Body of pancreas (tissue), 4 donors: ENCODE data around the gene CNGB1. TPM values are rescaled to one million over a fixed set of nuclear protein-coding genes. Genes with fewer than 3 reads are reported as not detected.
A peak's percentile ranks its signal among the peaks of the same experiment; 100 is the strongest.

Experiments used
- ATAC-seq: fragments of 150-250 bp; one replicate; pipeline ENCODE4 v1.9.1; 2016
- DNase-seq, 4 donors: peaks; one replicate each; pipeline ENCODE4 v3.0.0-alpha.2; 2019
- H3K27ac ChIP-seq, 4 donors: fragments of 200-600 bp; sonication (generic); 1 replicate in 3 of 4; 2 replicates in 1 of 4; pipeline versions ENCODE4 v1.5.1 to v1.6.1; 2016 to 2019; ENCODE audit warnings: mild to moderate bottlenecking in 1 of 4, mixed read lengths in 1 of 4, moderate library complexity in 1 of 4
- H3K27me3 ChIP-seq, 2 donors: fragments of 200-600 bp; sonication (generic); one replicate each; pipeline ENCODE4 v1.6.0; 2016; ENCODE audit warnings: mild to moderate bottlenecking in 1 of 2
- H3K36me3 ChIP-seq, 2 donors: fragments of 200-600 bp; sonication (generic); replicated peaks in 1 of 2; 2 replicates each; pipeline ENCODE4 v1.5.1; 2016; ENCODE audit warnings: low read depth in 2 of 2; ENCODE audit not compliant: insufficient read depth in 1 of 2
- H3K4me1 ChIP-seq: fragments of 200-600 bp; sonication (generic); one replicate; pipeline ENCODE4 v1.6.0; 2016
- H3K4me3 ChIP-seq, 2 donors: fragments of 200-600 bp; sonication (generic); 1 replicate in 1 of 2; 2 replicates in 1 of 2; pipeline ENCODE4 v1.5.1; 2016 to 2019
- H3K9me3 ChIP-seq, 3 donors: fragments of 200-600 bp; sonication (generic); 1 replicate in 2 of 3; 2 replicates in 1 of 3; pipeline ENCODE4 v1.5.1; 2016
- CTCF ChIP-seq, 7 experiments: fragments of 450-650 bp in 4 of 7; fragments of 200-600 bp in 3 of 7; sonication (generic) in 3 of 7; IDR thresholded peaks; one replicate each; pipeline ENCODE4 v1.5.1; 2016 to 2019; ENCODE audit warnings: antibody characterized with exemption in 7 of 7
- POLR2A ChIP-seq, 3 donors: fragments of 450-650 bp; IDR thresholded peaks; one replicate each; pipeline ENCODE4 v1.6.1; 2016; ENCODE audit warnings: antibody characterized with exemption in 3 of 3, mild to moderate bottlenecking in 2 of 3
- WGBS, 2 donors: methylation state at CpG; one replicate each; pipeline ENCODE4 v1.1.5; 2017; 5-methylcytosine and 5-hydroxymethylcytosine counted together
- intact Hi-C: fragments of 100-400 bp; cut with DNase I; formaldehyde crosslinking; loops from one replicate; pipeline ENCODE4 v1.15.1; 2023
- total RNA-seq, 2 donors: library from RNA; depleted of rRNA; stranded (reverse); fragments of >200 nt; gene quantifications; one replicate each; pipeline ENCODE4 v1.1.0, GENCODE V29; 2016

CNGB1 gene
- total RNA-seq, 2 donors from 2014 or later, result not detected

GRCh38 chr16:57910696-57911095 is 60.2 kb downstream of the CNGB1 start:
- DNase-seq (no peak), ATAC-seq (no peak)
- Histone ChIP-seq H3K4me3 (no peak overlapping the region), H3K4me1 (no peaks in the 10 kb centered on the region), H3K9me3 (no peaks in the 10 kb centered on the region), H3K27ac (no peak overlapping the region), H3K27me3 (no peaks in the 10 kb centered on the region), H3K36me3 (no peaks in the 10 kb centered on the region)
- intact Hi-C loops, result no loop called here
- TF ChIP-seq POLR2A (IDR thresholded peaks at IDR 0.05), result no peak
- TF ChIP-seq CTCF (IDR thresholded peaks at IDR 0.05), result no peak
- 85 to 94% methylated on average over 6 of the region's 6 CpGs for WGBS, 2 donors

- Histone ChIP-seq H3K4me1 (no peaks in the 10 kb centered on the region), H3K4me3 (no peak overlapping the region), H3K27ac (no peak overlapping the region), H3K27me3 (no peaks in the 10 kb centered on the region), H3K9me3 (no peaks in the 10 kb centered on the region), H3K36me3 (no peaks in the 10 kb centered on the region)
- intact Hi-C loops, result loop anchor here (10.0 kb wide), 1 partner anchor 206 kb away; no protein-coding TSS in a partner anchor
- no peak for ATAC-seq
- no peak for DNase-seq
- TF ChIP-seq CTCF (IDR thresholded peaks at IDR 0.05) (no peak), POLR2A (IDR thresholded peaks at IDR 0.05) (no peak)
- WGBS, 2 donors, result 75% methylated on average over 8 to 12 of the region's 12 CpGs
Measured at GRCh38 chr16:57908409-57908987, 62.4 kb downstream of the CNGB1 start.

- DNase-seq (peak in 1 of 4 donors; percentile 17), ATAC-seq (no peak)
- intact Hi-C loops, result loop anchor here (10.0 kb wide), 1 partner anchor 208 kb away; no protein-coding TSS in a partner anchor
- H3K27ac ChIP-seq, result no peak overlapping the region
- no peak overlapping the region for H3K4me3 ChIP-seq
- H3K36me3 ChIP-seq, result no peaks in the 10 kb centered on the region
- H3K27me3 ChIP-seq, result no peaks in the 10 kb centered on the region
- TF ChIP-seq POLR2A (IDR thresholded peaks at IDR 0.05) (no peak), CTCF (IDR thresholded peaks at IDR 0.05) (peak in 5 of 7 experiments; percentile 9 to 43 (median 33))
- no peaks in the 10 kb centered on the region for H3K4me1 ChIP-seq
- 41 to 56% methylated on average over 18 to 28 of the region's 28 CpGs for WGBS, 2 donors
- H3K9me3 ChIP-seq, result no peaks in the 10 kb centered on the region
Measured at GRCh38 chr16:57906382-57907316, 64.3 kb downstream of the CNGB1 start.

- Histone ChIP-seq H3K4me1 (peaks cover 7% of the 10 kb centered on the region), H3K27me3 (no peaks in the 10 kb centered on the region), H3K27ac (no peak overlapping the region), H3K36me3 (no peaks in the 10 kb centered on the region), H3K9me3 (no peaks in the 10 kb centered on the region), H3K4me3 (no peak overlapping the region)
- WGBS, 2 donors, result 53 to 71% methylated on average over 6 to 8 of the region's 8 CpGs
- intact Hi-C loops, result loop anchor here (5.0 to 10.0 kb wide), 2 partner anchors 93 to 211 kb away; no protein-coding TSS in a partner anchor
- DNase-seq (no peak), ATAC-seq (no peak)
- no peak for TF ChIP-seq CTCF (IDR thresholded peaks at IDR 0.05)
- TF ChIP-seq POLR2A (IDR thresholded peaks at IDR 0.05), result no peak
Measured at GRCh38 chr16:57904101-57904500, 66.8 kb downstream of the CNGB1 start.
